SK-N-DZ (cell line): ENCODE data around the gene TTLL1.
"Not testable (repeated sequence)": the region's sequence is repeated elsewhere in the genome, so short reads cannot be mapped to it uniquely, and the experiment has no call there.

Source experiments
- DNase-seq: peaks from one replicate; pipeline ENCODE4 v3.0.0-alpha.2; 2015; ENCODE audit warnings: low spot score

TTLL1 gene

GRCh38 chr22:43110444-43110926, 21.3 kb upstream of the TTLL1 start, which contains the start of gene BIK:
Gene BIK (plus strand): TSS chr22:43110750. CDS start chr22:43124023, 13,273 bp downstream.
- DNase-seq = no peak

- no peak for DNase-seq
Measured at GRCh38 chr22:43109921-43110443, 20.8 kb upstream of the TTLL1 start.

GRCh38 chr22:43109511-43109910, 20.3 kb upstream of the TTLL1 start:
- no peak for DNase-seq

- DNase-seq = no peak
Measured at GRCh38 chr22:43106302-43106701, 17.1 kb upstream of the TTLL1 start.

- not testable (repeated sequence) for DNase-seq
Measured at GRCh38 chr22:43104950-43105349, 15.8 kb upstream of the TTLL1 start.

GRCh38 chr22:43104056-43104625, 14.9 kb upstream of the TTLL1 start:
- DNase-seq = peak; percentile 53

- DNase-seq = peak; percentile 88
Measured at GRCh38 chr22:43101306-43101705, 12.1 kb upstream of the TTLL1 start.

GRCh38 chr22:43100225-43100624, 11.0 kb upstream of the TTLL1 start:
- no peak for DNase-seq

GRCh38 chr22:43099095-43099494, 9.9 kb upstream of the TTLL1 start:
- DNase-seq = no peak

GRCh38 chr22:43098356-43098755, 9.2 kb upstream of the TTLL1 start:
- DNase-seq = no peak

GRCh38 chr22:43096420-43096819, 7.2 kb upstream of the TTLL1 start:
- DNase-seq = no peak

- no peak for DNase-seq
Measured at GRCh38 chr22:43094551-43094950, 5.4 kb upstream of the TTLL1 start.

GRCh38 chr22:43094085-43094484, 4.9 kb upstream of the TTLL1 start:
- DNase-seq = peak; percentile 41

- no peak for DNase-seq
Measured at GRCh38 chr22:43092085-43092484, 2.9 kb upstream of the TTLL1 start.

- DNase-seq = peak; percentile 77
Measured at GRCh38 chr22:43090130-43090789, 1.1 kb upstream of the TTLL1 start.

GRCh38 chr22:43088627-43088983, 586 bp downstream of the TTLL1 start:
- DNase-seq = no peak

- DNase-seq = no peak
Measured at GRCh38 chr22:43085658-43086606, 3.3 kb downstream of the TTLL1 start.

GRCh38 chr22:43081968-43082367, 7.2 kb downstream of the TTLL1 start:
- DNase-seq = no peak

GRCh38 chr22:43080616-43081015, 8.6 kb downstream of the TTLL1 start:
- no peak for DNase-seq

GRCh38 chr22:43079742-43080141, 9.4 kb downstream of the TTLL1 start:
- no peak for DNase-seq

GRCh38 chr22:43078522-43078921, 10.7 kb downstream of the TTLL1 start:
- no peak for DNase-seq
